ENCODE data around the gene SLC47A1.

DNA sequence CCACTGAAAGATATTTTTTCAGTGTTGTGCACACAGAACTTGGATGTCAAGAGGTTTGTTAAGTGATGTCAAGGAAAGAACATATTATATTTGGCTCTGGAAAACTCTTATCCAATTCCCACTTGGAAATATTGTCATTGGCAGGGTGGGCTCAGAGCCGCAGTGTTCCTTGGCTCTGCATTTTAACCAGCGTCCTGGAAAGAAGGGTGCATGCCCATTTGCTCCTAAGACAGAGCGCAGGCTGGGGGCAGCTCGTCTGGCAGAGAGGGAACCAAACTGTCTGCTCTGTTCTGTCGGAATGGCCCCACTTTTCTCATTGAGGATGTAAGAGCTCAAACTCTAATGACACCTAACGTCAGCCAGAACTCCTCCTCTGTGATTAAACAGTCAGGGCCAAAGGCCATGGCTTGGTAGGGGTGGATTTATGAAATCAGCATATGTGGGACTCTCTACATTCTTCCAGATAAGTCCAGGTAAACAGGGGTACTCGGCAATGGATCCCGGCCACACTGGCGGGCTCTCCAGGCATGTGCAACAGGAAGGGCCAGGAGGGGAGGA is 18.0 kb downstream of the SLC47A1 start:
- TF ChIP-seq, protein P1, sequence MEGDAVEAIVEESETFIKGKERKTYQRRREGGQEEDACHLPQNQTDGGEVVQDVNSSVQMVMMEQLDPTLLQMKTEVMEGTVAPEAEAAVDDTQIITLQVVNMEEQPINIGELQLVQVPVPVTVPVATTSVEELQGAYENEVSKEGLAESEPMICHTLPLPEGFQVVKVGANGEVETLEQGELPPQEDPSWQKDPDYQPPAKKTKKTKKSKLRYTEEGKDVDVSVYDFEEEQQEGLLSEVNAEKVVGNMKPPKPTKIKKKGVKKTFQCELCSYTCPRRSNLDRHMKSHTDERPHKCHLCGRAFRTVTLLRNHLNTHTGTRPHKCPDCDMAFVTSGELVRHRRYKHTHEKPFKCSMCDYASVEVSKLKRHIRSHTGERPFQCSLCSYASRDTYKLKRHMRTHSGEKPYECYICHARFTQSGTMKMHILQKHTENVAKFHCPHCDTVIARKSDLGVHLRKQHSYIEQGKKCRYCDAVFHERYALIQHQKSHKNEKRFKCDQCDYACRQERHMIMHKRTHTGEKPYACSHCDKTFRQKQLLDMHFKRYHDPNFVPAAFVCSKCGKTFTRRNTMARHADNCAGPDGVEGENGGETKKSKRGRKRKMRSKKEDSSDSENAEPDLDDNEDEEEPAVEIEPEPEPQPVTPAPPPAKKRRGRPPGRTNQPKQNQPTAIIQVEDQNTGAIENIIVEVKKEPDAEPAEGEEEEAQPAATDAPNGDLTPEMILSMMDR (IDR thresholded peaks at IDR 0.05; ENCODE audit: low read depth, low read length, missing input control), result no peak
- TF ChIP-seq HNF4G (IDR thresholded peaks at IDR 0.05) (peak; percentile 71), SP1 (IDR thresholded peaks at IDR 0.05) (peak; percentile 66), TAF1 (conservative IDR thresholded peaks at IDR 0.05) (peak; percentile 85), FOXA1 (IDR thresholded peaks at IDR 0.05) (peak; percentile 69), RAD21 (IDR thresholded peaks at IDR 0.05) (peak in 1 of 2 donors; percentile 58), GABPA (IDR thresholded peaks at IDR 0.05 in 1 of 2, conservative IDR thresholded peaks at IDR 0.05 in 1 of 2) (no peak), YY1 (IDR thresholded peaks at IDR 0.05) (peak; percentile 92)
- TF ChIP-seq, protein P2, sequence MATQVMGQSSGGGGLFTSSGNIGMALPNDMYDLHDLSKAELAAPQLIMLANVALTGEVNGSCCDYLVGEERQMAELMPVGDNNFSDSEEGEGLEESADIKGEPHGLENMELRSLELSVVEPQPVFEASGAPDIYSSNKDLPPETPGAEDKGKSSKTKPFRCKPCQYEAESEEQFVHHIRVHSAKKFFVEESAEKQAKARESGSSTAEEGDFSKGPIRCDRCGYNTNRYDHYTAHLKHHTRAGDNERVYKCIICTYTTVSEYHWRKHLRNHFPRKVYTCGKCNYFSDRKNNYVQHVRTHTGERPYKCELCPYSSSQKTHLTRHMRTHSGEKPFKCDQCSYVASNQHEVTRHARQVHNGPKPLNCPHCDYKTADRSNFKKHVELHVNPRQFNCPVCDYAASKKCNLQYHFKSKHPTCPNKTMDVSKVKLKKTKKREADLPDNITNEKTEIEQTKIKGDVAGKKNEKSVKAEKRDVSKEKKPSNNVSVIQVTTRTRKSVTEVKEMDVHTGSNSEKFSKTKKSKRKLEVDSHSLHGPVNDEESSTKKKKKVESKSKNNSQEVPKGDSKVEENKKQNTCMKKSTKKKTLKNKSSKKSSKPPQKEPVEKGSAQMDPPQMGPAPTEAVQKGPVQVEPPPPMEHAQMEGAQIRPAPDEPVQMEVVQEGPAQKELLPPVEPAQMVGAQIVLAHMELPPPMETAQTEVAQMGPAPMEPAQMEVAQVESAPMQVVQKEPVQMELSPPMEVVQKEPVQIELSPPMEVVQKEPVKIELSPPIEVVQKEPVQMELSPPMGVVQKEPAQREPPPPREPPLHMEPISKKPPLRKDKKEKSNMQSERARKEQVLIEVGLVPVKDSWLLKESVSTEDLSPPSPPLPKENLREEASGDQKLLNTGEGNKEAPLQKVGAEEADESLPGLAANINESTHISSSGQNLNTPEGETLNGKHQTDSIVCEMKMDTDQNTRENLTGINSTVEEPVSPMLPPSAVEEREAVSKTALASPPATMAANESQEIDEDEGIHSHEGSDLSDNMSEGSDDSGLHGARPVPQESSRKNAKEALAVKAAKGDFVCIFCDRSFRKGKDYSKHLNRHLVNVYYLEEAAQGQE (IDR thresholded peaks at IDR 0.05), result peak; percentile 76
- TF ChIP-seq, protein P3, sequence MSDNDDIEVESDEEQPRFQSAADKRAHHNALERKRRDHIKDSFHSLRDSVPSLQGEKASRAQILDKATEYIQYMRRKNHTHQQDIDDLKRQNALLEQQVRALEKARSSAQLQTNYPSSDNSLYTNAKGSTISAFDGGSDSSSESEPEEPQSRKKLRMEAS (IDR thresholded peaks at IDR 0.05), result peak; percentile 98
